CD4-positive, alpha-beta T cell (primary cell): Measurements from ENCODE around the gene RAB14. TPM values are rescaled to one million over a fixed set of nuclear protein-coding genes. Genes with fewer than 3 reads are reported as not detected.
A peak's percentile ranks its signal among the peaks of the same experiment; 100 is the strongest.

Experiments
- ATAC-seq: fragments of 200-7000 bp; cut with Tn5 transposase; one replicate; pipeline ENCODE4 v1.10.0; 2022; ENCODE audit warnings: mild to moderate bottlenecking; ENCODE audit not compliant: poor library complexity
- CTCF ChIA-PET: fragments of 350-600 bp; sonication (Branson Sonifier 250); formaldehyde crosslinking; loops from one replicate; lab custom pipeline; 2021; ENCODE audit warnings: antibody characterized with exemption, inconsistent platforms; lab: Charles Lee
- POLR2A ChIA-PET: fragments of 350-600 bp; sonication (Branson Sonifier 250); formaldehyde crosslinking; loops from one replicate; lab custom pipeline; 2021; ENCODE audit warnings: antibody characterized with exemption, inconsistent platforms; lab: Charles Lee
- DNase-seq, 14 experiments: peaks; one replicate each; pipeline ENCODE4 v3.0.0-alpha.2; 2013 to 2020; ENCODE audit warnings: mixed read lengths in 2 of 14
- H3K27ac ChIP-seq, 2 donors: one replicate each; pipeline versions ENCODE4 v1.5.1 to v1.7.0; 2013; ENCODE audit warnings: low read length in 2 of 2, low read depth in 1 of 2, mild to moderate bottlenecking in 1 of 2
- H3K27me3 ChIP-seq, 2 experiments: 1 replicate in 1 of 2; 2 replicates in 1 of 2; pipeline versions ENCODE4 v1.6.1 to v1.7.0; 2013; ENCODE audit warnings: low read length in 2 of 2, control low read depth in 1 of 2, mild to moderate bottlenecking in 1 of 2, moderate library complexity in 1 of 2; ENCODE audit not compliant: insufficient read depth in 2 of 2, control insufficient read depth in 1 of 2
- H3K36me3 ChIP-seq: one replicate; pipeline ENCODE4 v1.6.1; 2013; ENCODE audit warnings: low read length, control low read depth; ENCODE audit not compliant: insufficient read depth
- H3K4me1 ChIP-seq: one replicate; pipeline ENCODE4 v1.6.1; 2013; ENCODE audit warnings: low read length, control low read depth; ENCODE audit not compliant: insufficient read depth
- H3K4me3 ChIP-seq: one replicate; pipeline ENCODE4 v1.5.1; 2013; ENCODE audit warnings: mild to moderate bottlenecking, low read length, moderate library complexity
- H3K9me3 ChIP-seq, 2 experiments: 1 replicate in 1 of 2; 2 replicates in 1 of 2; pipeline versions ENCODE4 v1.6.1 to v1.7.0; 2013; ENCODE audit warnings: low read length in 2 of 2, mild to moderate bottlenecking in 2 of 2, control low read depth in 1 of 2, moderate library complexity in 1 of 2; ENCODE audit not compliant: control insufficient read depth in 1 of 2, insufficient read depth in 1 of 2
- H3K27ac Mint-ChIP-seq: one replicate; pipeline ENCODE4 v1.8.0; 2020; ENCODE audit warnings: mixed read lengths
- H3K27me3 Mint-ChIP-seq: one replicate; pipeline ENCODE4 v1.8.0; 2021; ENCODE audit warnings: mixed read lengths
- H3K36me3 Mint-ChIP-seq: one replicate; pipeline ENCODE4 v1.8.0; 2021; ENCODE audit warnings: low read depth, mixed read lengths
- H3K4me1 Mint-ChIP-seq: one replicate; pipeline ENCODE4 v1.8.0; 2021; ENCODE audit warnings: low read depth, mixed read lengths
- H3K4me3 Mint-ChIP-seq: one replicate; pipeline ENCODE4 v1.8.0; 2020; ENCODE audit warnings: mild to moderate bottlenecking, mixed read lengths
- H3K9me3 Mint-ChIP-seq: one replicate; pipeline ENCODE4 v1.8.0; 2020; ENCODE audit warnings: mixed read lengths
- intact Hi-C, 2 experiments: fragments of 100-400 bp; cut with DNase I in 1 of 2; cut with micrococcal nuclease in 1 of 2; formaldehyde crosslinking; loops; one replicate each; pipeline versions ENCODE4 v1.15.1 to v1.9.0; 2023 to 2025; cut with DNase I, micrococcal nuclease
- total RNA-seq, 174 experiments: library from RNA in 2 of 174; stranded (reverse) in 2 of 174; gene quantifications; one replicate each; pipeline ENCODE4 v1.2.3 and lab custom pipeline; 2021 to 2026
- TF ChIP-seq, protein P1 (sequence below): fragments of 200-600 bp; IDR thresholded peaks from one replicate; pipeline ENCODE4 v1.8.0; 2022; ENCODE audit warnings: antibody characterized with exemption, mild to moderate bottlenecking

The RAB14 gene
- total RNA-seq, 2 experiments from 2014 or later, result 57.4 to 58.2 TPM

GRCh38 chr9:121226175-121226574 is 24.5 kb upstream of the RAB14 start:
- H3K9me3 Mint-ChIP-seq, result no peaks in the 10 kb centered on the region
- Histone ChIP-seq H3K36me3 (no peaks in the 10 kb centered on the region), H3K27me3 (no peaks in the 10 kb centered on the region), H3K4me1 (no peaks in the 10 kb centered on the region), H3K27ac (no peak overlapping the region), H3K9me3 (no peaks in the 10 kb centered on the region), H3K4me3 (no peak overlapping the region)
- no peaks in the 10 kb centered on the region for H3K4me1 Mint-ChIP-seq
- intact Hi-C loops, result no loop called here
- TF ChIP-seq, protein P1, sequence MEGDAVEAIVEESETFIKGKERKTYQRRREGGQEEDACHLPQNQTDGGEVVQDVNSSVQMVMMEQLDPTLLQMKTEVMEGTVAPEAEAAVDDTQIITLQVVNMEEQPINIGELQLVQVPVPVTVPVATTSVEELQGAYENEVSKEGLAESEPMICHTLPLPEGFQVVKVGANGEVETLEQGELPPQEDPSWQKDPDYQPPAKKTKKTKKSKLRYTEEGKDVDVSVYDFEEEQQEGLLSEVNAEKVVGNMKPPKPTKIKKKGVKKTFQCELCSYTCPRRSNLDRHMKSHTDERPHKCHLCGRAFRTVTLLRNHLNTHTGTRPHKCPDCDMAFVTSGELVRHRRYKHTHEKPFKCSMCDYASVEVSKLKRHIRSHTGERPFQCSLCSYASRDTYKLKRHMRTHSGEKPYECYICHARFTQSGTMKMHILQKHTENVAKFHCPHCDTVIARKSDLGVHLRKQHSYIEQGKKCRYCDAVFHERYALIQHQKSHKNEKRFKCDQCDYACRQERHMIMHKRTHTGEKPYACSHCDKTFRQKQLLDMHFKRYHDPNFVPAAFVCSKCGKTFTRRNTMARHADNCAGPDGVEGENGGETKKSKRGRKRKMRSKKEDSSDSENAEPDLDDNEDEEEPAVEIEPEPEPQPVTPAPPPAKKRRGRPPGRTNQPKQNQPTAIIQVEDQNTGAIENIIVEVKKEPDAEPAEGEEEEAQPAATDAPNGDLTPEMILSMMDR, result no peak
- H3K4me3 Mint-ChIP-seq, result no peak overlapping the region
- POLR2A ChIA-PET, result no interaction called here
- H3K27me3 Mint-ChIP-seq, result no peaks in the 10 kb centered on the region
- DNase-seq, result no peak
- CTCF ChIA-PET, result no interaction called here
- no peak overlapping the region for H3K27ac Mint-ChIP-seq
- no peak for ATAC-seq
- H3K36me3 Mint-ChIP-seq, result no peaks in the 10 kb centered on the region

DNA sequence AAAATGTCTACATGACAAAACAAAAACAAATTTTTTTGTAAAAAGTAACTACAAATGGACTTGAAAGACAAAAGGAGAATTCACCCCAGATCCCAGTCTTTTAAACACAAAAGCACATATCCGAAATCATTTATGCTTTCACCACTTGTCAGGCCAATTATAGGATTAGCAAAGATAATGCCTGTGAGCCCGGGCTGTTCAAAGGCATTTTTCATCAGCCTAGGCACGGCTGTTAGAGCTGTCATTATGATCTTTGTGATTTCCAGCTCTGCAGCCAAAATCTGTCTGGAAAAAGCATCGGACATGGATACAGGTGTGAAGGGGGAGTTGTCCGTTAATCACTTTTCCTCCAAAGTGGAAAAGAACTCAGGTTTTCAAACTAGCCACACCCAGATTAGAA is 23.6 kb upstream of the RAB14 start:
- POLR2A ChIA-PET, result no interaction called here
- no peak for DNase-seq
- no peak overlapping the region for H3K4me3 Mint-ChIP-seq
- Histone ChIP-seq H3K36me3 (no peaks in the 10 kb centered on the region), H3K27me3 (no peaks in the 10 kb centered on the region), H3K4me1 (no peaks in the 10 kb centered on the region), H3K9me3 (no peaks in the 10 kb centered on the region), H3K4me3 (no peak overlapping the region), H3K27ac (no peak overlapping the region)
- CTCF ChIA-PET, result interaction anchor here (1.0 kb wide), 1 partner anchor 9 kb away, joined by 3 read pairs; no protein-coding TSS in a partner anchor
- intact Hi-C loops, result no loop called here
- TF ChIP-seq, protein P1, result no peak
- no peaks in the 10 kb centered on the region for H3K4me1 Mint-ChIP-seq
- no peaks in the 10 kb centered on the region for H3K27me3 Mint-ChIP-seq
- ATAC-seq, result no peak
- no peaks in the 10 kb centered on the region for H3K36me3 Mint-ChIP-seq
- H3K9me3 Mint-ChIP-seq, result no peaks in the 10 kb centered on the region
- H3K27ac Mint-ChIP-seq, result no peak overlapping the region

- Mint-ChIP-seq H3K27me3 (no peaks in the 10 kb centered on the region), H3K4me1 (no peaks in the 10 kb centered on the region), H3K4me3 (no peak overlapping the region), H3K36me3 (no peaks in the 10 kb centered on the region), H3K27ac (no peak overlapping the region), H3K9me3 (no peaks in the 10 kb centered on the region)
- ChIA-PET CTCF (no interaction called here), POLR2A (no interaction called here)
- Histone ChIP-seq H3K27ac (no peak overlapping the region), H3K27me3 (no peaks in the 10 kb centered on the region), H3K9me3 (no peaks in the 10 kb centered on the region), H3K36me3 (no peaks in the 10 kb centered on the region), H3K4me1 (no peaks in the 10 kb centered on the region), H3K4me3 (no peak overlapping the region)
- intact Hi-C loops, result no loop called here
- TF ChIP-seq, protein P1, result peak; percentile 42
- no peak for ATAC-seq
- DNase-seq, result peak in 2 of 14 experiments; percentile 25 to 34
These were observed 21.0 kb upstream of the RAB14 start for GRCh38 chr9:121222524-121223171.
